Pancreas (tissue), 10 donors: Measurements from ENCODE around the gene ZBTB49. TPM values are rescaled to one million over a fixed set of nuclear protein-coding genes. Genes with fewer than 3 reads are reported as not detected.

ENCODE experiments used
- ATAC-seq, 4 donors: fragments of 200-7000 bp; cut with Tn5 transposase; one replicate each; pipeline versions ENCODE4 v1.8.0 to v1.9.1; 2020; ENCODE audit warnings: mild to moderate bottlenecking in 4 of 4, moderate library complexity in 4 of 4
- DNase-seq, 6 donors: peaks; one replicate each; pipeline ENCODE4 v3.0.0-alpha.2; 2020
- FAIRE-seq: peaks from 2 replicates; lab custom pipeline; 2012; peaks lifted over from hg19 to GRCh38; lab: Jason Lieb, UNC
- H3K27ac ChIP-seq, 4 donors: fragments of 200-600 bp; sonication (generic); 1 replicate in 3 of 4; 2 replicates in 1 of 4; pipeline versions ENCODE4 v1.5.0 to v1.8.0; 2020
- H3K27me3 ChIP-seq, 4 donors: fragments of 200-600 bp; one replicate each; pipeline ENCODE4 v1.8.0; 2021
- H3K36me3 ChIP-seq, 3 donors: fragments of 200-600 bp; sonication (generic) in 1 of 3; one replicate each; pipeline versions ENCODE4 v1.5.0 to v1.8.0; 2020 to 2021
- H3K4me1 ChIP-seq, 3 donors: fragments of 200-600 bp; one replicate each; pipeline ENCODE4 v1.8.0; 2021
- H3K4me3 ChIP-seq, 4 donors: fragments of 200-600 bp; sonication (generic) in 2 of 4; one replicate each; pipeline versions ENCODE4 v1.5.0 to v1.8.0; 2020 to 2021
- H3K9me3 ChIP-seq, 4 donors: fragments of 200-600 bp; one replicate each; pipeline ENCODE4 v1.8.0; 2021
- WGBS, 2 donors: extraction: QIAGEN DNeasy Blood & Tissue Kit; methylation state at CpG; one replicate each; pipeline ENCODE4 v1.1.7; 2013; 5-methylcytosine and 5-hydroxymethylcytosine counted together
- intact Hi-C, 3 donors: fragments of 100-400 bp; cut with DNase I; formaldehyde crosslinking; loops; one replicate each; pipeline versions ENCODE4 v1.11.1 to v1.14.2; 2022
- polyA plus RNA-seq, 2 donors: library from polyadenylated mRNA; stranded (reverse); fragments of 200-250 nt; gene quantifications; one replicate each; pipeline ENCODE4 v1.2.3, GENCODE V29; 2013
- total RNA-seq, 6 donors: library from RNA; stranded (reverse); fragmentation: NEBNext Ultra II Directional in 4 of 6; extraction: Animal tissue kit (Norgen Biotek cat#: 25700) in 4 of 6; gene quantifications; one replicate each; pipeline versions ENCODE4 v1.2.1 to v1.2.4, GENCODE V29; 2021 to 2023
- TF ChIP-seq, protein P1 (sequence below), 4 donors: fragments of 200-600 bp; sonication (generic) in 3 of 4; IDR thresholded peaks; one replicate each; pipeline versions ENCODE4 v1.5.0 to v1.8.0; 2021; ENCODE audit warnings: antibody characterized with exemption in 4 of 4
- donor health status: healthy with polysubstance abuse.
- donor health status: DM: no; HTN: no; CAD: no; lungs with moderate emphysema.
- donor health status: DM: no; HTN: no; CAD: no.
- donor health status: control.
- donor health status: control.
- donor health status: Bipolar disorder and iron deficiency.
- donor health status: DM: yes; HTN: yes; CAD: no.
- donor health status: DM: no; HTN: no; CAD: no.
- donor health status: DM: no; HTN: no; CAD: no.
- donor health status: DM: yes; HTN: yes; CAD: no.

Gene ZBTB49
- total and polyA plus RNA-seq, 8 donors: 1.5 to 3.9 (median 3.4) TPM

DNA sequence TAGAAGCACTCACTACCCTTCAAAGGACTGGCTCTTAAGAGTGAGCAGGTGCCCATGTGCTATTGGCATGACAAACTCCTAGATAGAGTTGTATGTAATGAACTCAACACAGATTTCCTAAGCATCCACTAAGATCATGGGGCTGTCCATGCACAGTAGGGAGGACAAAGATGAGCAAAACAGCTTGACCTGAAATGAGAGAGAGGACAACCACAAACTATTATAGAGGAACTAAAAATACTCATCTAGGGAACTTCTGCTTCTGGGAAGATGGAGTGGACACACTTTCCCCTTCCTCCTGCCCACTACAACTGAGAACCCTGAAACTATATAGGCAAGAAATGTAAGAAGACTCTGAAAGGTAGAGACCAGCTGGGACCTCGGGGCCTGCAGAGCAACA lies 21.3 kb upstream of the ZBTB49 start:
- 75 to 86% methylated on average over 1 of the region's 1 CpG for WGBS, 2 donors
- DNase-seq (no peak), FAIRE-seq (no peak), ATAC-seq (peak in 2 of 4 donors; percentile 29 to 38)
- H3K27ac ChIP-seq: no peak overlapping the region
- H3K9me3 ChIP-seq: no peaks in the 10 kb centered on the region
- peaks cover 0 to 7% (median 4%) of the 10 kb centered on the region in 3 donors for H3K36me3 ChIP-seq
- no peaks in the 10 kb centered on the region for H3K27me3 ChIP-seq
- no peaks in the 10 kb centered on the region for H3K4me1 ChIP-seq
- no peak overlapping the region for H3K4me3 ChIP-seq
- TF ChIP-seq, protein P1, sequence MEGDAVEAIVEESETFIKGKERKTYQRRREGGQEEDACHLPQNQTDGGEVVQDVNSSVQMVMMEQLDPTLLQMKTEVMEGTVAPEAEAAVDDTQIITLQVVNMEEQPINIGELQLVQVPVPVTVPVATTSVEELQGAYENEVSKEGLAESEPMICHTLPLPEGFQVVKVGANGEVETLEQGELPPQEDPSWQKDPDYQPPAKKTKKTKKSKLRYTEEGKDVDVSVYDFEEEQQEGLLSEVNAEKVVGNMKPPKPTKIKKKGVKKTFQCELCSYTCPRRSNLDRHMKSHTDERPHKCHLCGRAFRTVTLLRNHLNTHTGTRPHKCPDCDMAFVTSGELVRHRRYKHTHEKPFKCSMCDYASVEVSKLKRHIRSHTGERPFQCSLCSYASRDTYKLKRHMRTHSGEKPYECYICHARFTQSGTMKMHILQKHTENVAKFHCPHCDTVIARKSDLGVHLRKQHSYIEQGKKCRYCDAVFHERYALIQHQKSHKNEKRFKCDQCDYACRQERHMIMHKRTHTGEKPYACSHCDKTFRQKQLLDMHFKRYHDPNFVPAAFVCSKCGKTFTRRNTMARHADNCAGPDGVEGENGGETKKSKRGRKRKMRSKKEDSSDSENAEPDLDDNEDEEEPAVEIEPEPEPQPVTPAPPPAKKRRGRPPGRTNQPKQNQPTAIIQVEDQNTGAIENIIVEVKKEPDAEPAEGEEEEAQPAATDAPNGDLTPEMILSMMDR (IDR thresholded peaks at IDR 0.05): no peak
- intact Hi-C loops: no loop called here

GRCh38 chr4:4269331-4269731 lies 20.7 kb upstream of the ZBTB49 start:
- DNase-seq (no peak), FAIRE-seq (no peak), ATAC-seq (peak in 1 of 4 donors; percentile 23)
- Histone ChIP-seq H3K4me3 (no peak overlapping the region), H3K9me3 (no peaks in the 10 kb centered on the region), H3K27ac (no peak overlapping the region), H3K4me1 (no peaks in the 10 kb centered on the region), H3K36me3 (peaks cover 0 to 10% (median 9%) of the 10 kb centered on the region in 3 donors), H3K27me3 (no peaks in the 10 kb centered on the region)
- intact Hi-C loops: no loop called here
- 89 to 92% methylated on average over 11 of the region's 11 CpGs for WGBS, 2 donors
- TF ChIP-seq, protein P1 (IDR thresholded peaks at IDR 0.05): no peak

GRCh38 chr4:4269856-4270255 lies 20.2 kb upstream of the ZBTB49 start:
- H3K4me3 ChIP-seq: no peak overlapping the region
- DNase-seq (no peak), ATAC-seq (peak in 1 of 4 donors; percentile 45), FAIRE-seq (no peak)
- no peak overlapping the region for H3K27ac ChIP-seq
- WGBS, 2 donors: 89% methylated on average over 4 of the region's 4 CpGs
- no peaks in the 10 kb centered on the region for H3K27me3 ChIP-seq
- H3K9me3 ChIP-seq: no peaks in the 10 kb centered on the region
- TF ChIP-seq, protein P1 (IDR thresholded peaks at IDR 0.05): no peak
- H3K36me3 ChIP-seq: peaks cover 0 to 14% (median 14%) of the 10 kb centered on the region in 3 donors
- intact Hi-C loops: no loop called here
- H3K4me1 ChIP-seq: no peaks in the 10 kb centered on the region

DNA sequence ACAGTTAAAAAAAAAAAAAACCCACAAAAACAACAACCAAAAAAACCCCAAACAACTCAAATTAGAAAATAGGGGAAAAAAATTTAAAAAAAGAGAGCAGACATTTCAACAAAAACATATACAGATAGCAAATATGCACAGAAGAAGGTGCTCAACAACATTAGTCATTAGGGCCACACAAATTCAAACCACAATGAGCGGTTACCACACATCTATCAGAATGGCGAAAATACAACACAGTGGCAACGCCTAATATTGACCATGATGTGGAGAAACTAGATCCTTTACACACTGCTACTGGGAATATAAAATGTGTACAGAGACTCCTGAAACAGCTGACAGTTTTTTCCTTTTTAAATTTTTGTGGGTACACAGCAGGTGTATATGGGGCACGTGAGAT lies 19.5 kb upstream of the ZBTB49 start:
- FAIRE-seq (no peak), ATAC-seq (no peak), DNase-seq (no peak)
- H3K9me3 ChIP-seq: no peaks in the 10 kb centered on the region
- H3K4me3 ChIP-seq: no peak overlapping the region
- H3K4me1 ChIP-seq: no peaks in the 10 kb centered on the region
- intact Hi-C loops: no loop called here
- no peaks in the 10 kb centered on the region for H3K27me3 ChIP-seq
- 80 to 89% methylated on average over 4 of the region's 4 CpGs for WGBS, 2 donors
- H3K36me3 ChIP-seq: peaks cover 0 to 15% (median 14%) of the 10 kb centered on the region in 3 donors
- TF ChIP-seq, protein P1 (IDR thresholded peaks at IDR 0.05): no peak
- H3K27ac ChIP-seq: no peak overlapping the region

DNA sequence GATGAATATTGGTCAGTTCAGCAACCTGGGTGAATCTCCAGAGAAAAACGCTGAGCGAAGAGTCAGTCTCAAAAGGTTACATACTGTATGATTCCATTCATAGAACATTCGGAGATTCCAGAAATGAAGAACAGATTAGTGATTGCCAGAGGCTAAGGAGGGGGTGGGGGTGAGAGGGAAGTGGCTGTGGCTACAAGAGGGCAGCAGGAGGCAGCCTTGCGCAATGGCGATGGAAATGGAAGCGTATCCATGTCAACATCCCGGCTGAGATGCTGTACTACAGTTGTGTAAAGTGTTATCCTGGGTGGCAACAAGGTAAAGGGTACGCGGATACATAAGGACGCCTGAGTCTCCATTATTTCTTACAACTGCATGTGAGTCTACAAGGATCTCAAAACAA lies 18.1 kb upstream of the ZBTB49 start:
- H3K36me3 ChIP-seq: peaks cover 0 to 15% (median 14%) of the 10 kb centered on the region in 3 donors
- H3K9me3 ChIP-seq: no peaks in the 10 kb centered on the region
- TF ChIP-seq, protein P1 (IDR thresholded peaks at IDR 0.05): no peak
- intact Hi-C loops: no loop called here
- H3K27ac ChIP-seq: no peak overlapping the region
- 74 to 87% methylated on average over 10 of the region's 10 CpGs for WGBS, 2 donors
- H3K27me3 ChIP-seq: no peaks in the 10 kb centered on the region
- ATAC-seq (no peak), FAIRE-seq (no peak), DNase-seq (no peak)
- no peaks in the 10 kb centered on the region for H3K4me1 ChIP-seq
- H3K4me3 ChIP-seq: no peak overlapping the region
